DOHH2 (cell line): ENCODE measurements around the gene CBX5.
A peak's percentile ranks its signal among the peaks of the same experiment; 100 is the strongest.

ENCODE experiments used
- H3F3A ChIP-seq: fragments of 200-600 bp; sonication (generic), shearing (Covaris generic); 2 replicates; pipeline ENCODE4 v1.6.0; 2016; ENCODE audit warnings: antibody characterized with exemption, mild to moderate bottlenecking; ENCODE audit not compliant: control insufficient read depth, insufficient read depth
- H3K27ac ChIP-seq: fragments of 200-600 bp; sonication (generic); 2 replicates; pipeline ENCODE4 v1.5.1; 2014; ENCODE audit warnings: low read depth, mild to moderate bottlenecking, low read length, moderate library complexity
- H3K27me3 ChIP-seq: fragments of 200-600 bp; sonication (generic); 2 replicates; pipeline ENCODE4 v1.6.1; 2014; ENCODE audit warnings: mild to moderate bottlenecking, low read length, mixed read lengths; ENCODE audit not compliant: control insufficient read depth
- H3K36me3 ChIP-seq: fragments of 200-600 bp; sonication (generic); 2 replicates; pipeline ENCODE4 v1.6.1; 2014; ENCODE audit warnings: mild to moderate bottlenecking, low read length, moderate library complexity, mixed read lengths; ENCODE audit not compliant: control insufficient read depth
- H3K4me1 ChIP-seq: fragments of 200-600 bp; sonication (generic); 2 replicates; pipeline ENCODE4 v1.6.1; 2014; ENCODE audit warnings: mild to moderate bottlenecking, low read length, mixed read lengths; ENCODE audit not compliant: control insufficient read depth
- H3K4me2 ChIP-seq: fragments of 200-600 bp; sonication (generic); 2 replicates; pipeline ENCODE4 v1.6.0; 2014; ENCODE audit warnings: mild to moderate bottlenecking, low read length, moderate library complexity
- H3K4me3 ChIP-seq: fragments of 200-600 bp; sonication (generic); 2 replicates; pipeline ENCODE4 v1.5.1; 2014; ENCODE audit warnings: mild to moderate bottlenecking, low read length, mixed read lengths
- H3K79me2 ChIP-seq: fragments of 200-600 bp; sonication (generic); 2 replicates; pipeline ENCODE4 v1.6.1; 2014; ENCODE audit warnings: mild to moderate bottlenecking, low read length, mixed read lengths; ENCODE audit not compliant: control insufficient read depth
- H3K9me2 ChIP-seq: fragments of 200-600 bp; sonication (generic); replicated peaks from 2 replicates; pipeline ENCODE4 v1.6.1; 2014; ENCODE audit warnings: mild to moderate bottlenecking, low read length, mixed read lengths; ENCODE audit not compliant: control insufficient read depth
- H3K9me3 ChIP-seq: fragments of 200-600 bp; sonication (generic); 2 replicates; pipeline ENCODE4 v1.6.1; 2014; ENCODE audit warnings: antibody characterized with exemption, low read length, mixed read lengths; ENCODE audit not compliant: control insufficient read depth, insufficient read depth
- H4K20me1 ChIP-seq: fragments of 200-600 bp; sonication (generic); 2 replicates; pipeline ENCODE4 v1.6.0; 2014; ENCODE audit warnings: low read depth, mild to moderate bottlenecking, antibody characterized with exemption, low read length, moderate library complexity; ENCODE audit not compliant: control insufficient read depth, insufficient read depth
- EZH2phosphoT487 ChIP-seq: fragments of 200-600 bp; sonication (generic); IDR thresholded peaks from 2 replicates; pipeline ENCODE4 v1.6.1; 2017; ENCODE audit warnings: borderline replicate concordance, mild to moderate bottlenecking, antibody characterized with exemption, low read length, moderate library complexity, mixed read lengths
- TF ChIP-seq, protein P1 (sequence below): fragments of 200-600 bp; sonication (generic); IDR thresholded peaks from one replicate; pipeline ENCODE4 v1.5.1; 2014; ENCODE audit warnings: antibody characterized with exemption, mild to moderate bottlenecking, low read depth, low read length; ENCODE audit not compliant: poor library complexity, severe bottlenecking

CBX5 gene

DNA sequence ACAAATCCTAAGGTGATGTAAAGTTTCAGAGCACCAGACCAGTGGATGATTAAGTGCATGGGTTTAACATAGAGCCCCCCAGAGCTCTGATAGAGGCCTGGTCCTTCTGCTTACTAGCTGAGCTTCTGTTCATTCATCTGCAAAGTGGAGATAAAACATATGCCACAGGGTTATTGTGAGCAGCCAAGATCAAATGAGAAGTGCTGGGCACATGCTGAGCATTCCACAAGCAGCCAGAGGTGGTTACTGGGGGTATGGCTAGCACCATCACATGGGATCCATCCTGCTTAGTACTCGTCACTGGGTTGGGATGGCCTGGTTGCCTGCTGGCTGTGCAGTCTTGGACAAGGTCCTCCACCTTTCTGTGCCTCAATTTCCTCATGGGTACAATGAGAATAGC lies 73.1 kb downstream of the CBX5 start:
- TF ChIP-seq, protein P1, sequence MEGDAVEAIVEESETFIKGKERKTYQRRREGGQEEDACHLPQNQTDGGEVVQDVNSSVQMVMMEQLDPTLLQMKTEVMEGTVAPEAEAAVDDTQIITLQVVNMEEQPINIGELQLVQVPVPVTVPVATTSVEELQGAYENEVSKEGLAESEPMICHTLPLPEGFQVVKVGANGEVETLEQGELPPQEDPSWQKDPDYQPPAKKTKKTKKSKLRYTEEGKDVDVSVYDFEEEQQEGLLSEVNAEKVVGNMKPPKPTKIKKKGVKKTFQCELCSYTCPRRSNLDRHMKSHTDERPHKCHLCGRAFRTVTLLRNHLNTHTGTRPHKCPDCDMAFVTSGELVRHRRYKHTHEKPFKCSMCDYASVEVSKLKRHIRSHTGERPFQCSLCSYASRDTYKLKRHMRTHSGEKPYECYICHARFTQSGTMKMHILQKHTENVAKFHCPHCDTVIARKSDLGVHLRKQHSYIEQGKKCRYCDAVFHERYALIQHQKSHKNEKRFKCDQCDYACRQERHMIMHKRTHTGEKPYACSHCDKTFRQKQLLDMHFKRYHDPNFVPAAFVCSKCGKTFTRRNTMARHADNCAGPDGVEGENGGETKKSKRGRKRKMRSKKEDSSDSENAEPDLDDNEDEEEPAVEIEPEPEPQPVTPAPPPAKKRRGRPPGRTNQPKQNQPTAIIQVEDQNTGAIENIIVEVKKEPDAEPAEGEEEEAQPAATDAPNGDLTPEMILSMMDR, result no peak
- TF ChIP-seq EZH2phosphoT487, result no peak
- Histone ChIP-seq H3K36me3 (no peaks in the 10 kb centered on the region), H3K9me2 (no peaks in the 10 kb centered on the region), H3K79me2 (no peaks in the 10 kb centered on the region), H3K4me2 (no peak overlapping the region), H3K4me3 (no peak overlapping the region), H3F3A (peaks cover 4% of the 10 kb centered on the region), H3K9me3 (no peaks in the 10 kb centered on the region), H4K20me1 (no peaks in the 10 kb centered on the region), H3K27ac (no peak overlapping the region), H3K27me3 (peaks cover 18% of the 10 kb centered on the region), H3K4me1 (peaks cover 15% of the 10 kb centered on the region)

DNA sequence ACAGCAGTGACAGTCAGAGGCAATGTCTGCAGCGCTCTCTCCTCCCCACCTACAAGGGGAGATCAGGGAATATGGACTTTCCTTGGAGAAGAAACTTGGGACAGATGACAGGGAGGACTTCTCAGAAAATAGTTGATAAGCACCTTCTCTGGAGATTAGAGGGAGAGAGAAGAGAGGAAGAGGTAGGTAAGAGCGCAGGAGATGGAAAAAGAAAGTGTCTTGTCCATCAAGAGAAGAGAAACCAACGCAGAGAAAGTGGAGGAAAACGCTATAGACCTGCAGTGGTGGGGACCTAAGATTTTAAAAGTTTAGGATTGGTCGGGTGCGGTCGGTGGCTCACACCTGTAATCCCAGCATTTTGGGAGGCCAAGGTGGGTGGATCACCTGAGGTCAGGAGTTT lies 75.6 kb downstream of the CBX5 start:
- H3K4me1 ChIP-seq, result peaks cover 30% of the 10 kb centered on the region
- no peak for TF ChIP-seq EZH2phosphoT487
- TF ChIP-seq, protein P1, result no peak
- peaks cover 4% of the 10 kb centered on the region for H3F3A ChIP-seq
- no peaks in the 10 kb centered on the region for H3K79me2 ChIP-seq
- no peak overlapping the region for H3K27ac ChIP-seq
- no peaks in the 10 kb centered on the region for H4K20me1 ChIP-seq
- H3K9me3 ChIP-seq, result no peaks in the 10 kb centered on the region
- peaks cover 18% of the 10 kb centered on the region for H3K27me3 ChIP-seq
- no peak overlapping the region for H3K4me2 ChIP-seq
- no peaks in the 10 kb centered on the region for H3K9me2 ChIP-seq
- H3K36me3 ChIP-seq, result no peaks in the 10 kb centered on the region
- no peak overlapping the region for H3K4me3 ChIP-seq

DNA sequence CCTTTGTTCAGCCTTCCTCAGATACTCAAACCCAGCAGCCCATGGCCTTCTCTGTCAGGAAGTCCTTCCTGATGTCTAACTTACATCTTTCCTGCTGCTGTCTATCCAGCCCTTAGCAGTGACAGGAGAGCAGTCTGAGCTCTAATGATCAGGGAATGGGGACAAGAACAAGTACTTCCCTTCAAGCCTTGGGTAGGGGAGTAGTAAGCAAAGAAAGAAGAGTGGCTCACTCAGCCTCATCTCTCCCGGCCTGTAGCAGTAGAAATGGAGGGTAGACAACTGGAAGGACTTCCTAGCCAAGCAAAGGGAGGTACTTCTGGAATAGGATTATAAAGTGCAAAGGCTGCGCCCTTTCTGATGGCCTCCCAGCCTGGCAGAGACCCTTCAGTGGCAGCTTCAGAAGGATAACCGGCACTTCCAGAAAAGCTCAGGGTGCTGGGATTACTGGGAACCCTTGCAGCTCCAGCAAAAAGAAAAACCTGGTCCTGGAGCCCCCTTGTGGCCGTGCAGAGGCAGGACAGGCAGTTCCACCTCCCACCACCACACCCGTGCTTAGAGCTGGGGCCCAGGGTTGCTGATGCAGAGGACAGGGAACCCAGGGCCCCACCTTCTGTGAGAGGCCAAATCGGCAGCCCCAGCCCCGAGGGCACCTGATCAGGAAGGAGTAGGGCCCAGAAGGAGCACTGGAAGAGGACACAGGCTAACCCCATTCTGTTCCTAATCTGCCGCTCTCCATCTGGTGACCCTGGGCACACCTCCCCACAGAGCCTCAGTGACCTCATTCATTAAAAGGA lies 78.7 kb downstream of the CBX5 start:
- no peak overlapping the region for H3K4me3 ChIP-seq

More for the DNA sequence above, 78.7 kb downstream of the CBX5 start:
- H4K20me1 ChIP-seq, result no peaks in the 10 kb centered on the region
- H3K27me3 ChIP-seq, result peaks cover 12% of the 10 kb centered on the region
- H3F3A ChIP-seq, result peaks cover 13% of the 10 kb centered on the region; the same call in 1 of the 2 replicates
- H3K4me2 ChIP-seq, result no peak overlapping the region
- no peaks in the 10 kb centered on the region for H3K79me2 ChIP-seq
- H3K9me2 ChIP-seq, result no peaks in the 10 kb centered on the region
- H3K36me3 ChIP-seq, result no peaks in the 10 kb centered on the region
- peaks cover 54% of the 10 kb centered on the region for H3K4me1 ChIP-seq
- H3K9me3 ChIP-seq, result no peaks in the 10 kb centered on the region
- no peak overlapping the region for H3K27ac ChIP-seq
- no peak for TF ChIP-seq EZH2phosphoT487
- TF ChIP-seq, protein P1, result peak; percentile 98
